Breast epithelium (tissue), 4 donors: Measurements from ENCODE around the gene MBD3L4. TPM values are rescaled to one million over a fixed set of nuclear protein-coding genes. Genes with fewer than 3 reads are reported as not detected.

Experiments used
- DNase-seq, 2 donors: peaks; one replicate each; pipeline ENCODE4 v3.0.0-alpha.2; 2019; ENCODE audit warnings: low spot score in 2 of 2
- H3K27ac ChIP-seq, 2 donors: fragments of 200-600 bp; sonication (generic) in 1 of 2; one replicate each; pipeline ENCODE4 v1.5.1; 2016 to 2019; ENCODE audit warnings: mild to moderate bottlenecking in 1 of 2
- H3K27me3 ChIP-seq, 2 donors: fragments of 200-600 bp; sonication (generic) in 1 of 2; one replicate each; pipeline versions ENCODE4 v1.5.1 to v1.6.0; 2017 to 2019; ENCODE audit warnings: control low read depth in 1 of 2, mild to moderate bottlenecking in 1 of 2
- H3K36me3 ChIP-seq: fragments of 200-600 bp; one replicate; pipeline ENCODE4 v1.5.1; 2019
- H3K4me1 ChIP-seq, 2 donors: fragments of 200-600 bp; sonication (generic); one replicate each; pipeline ENCODE4 v1.5.1; 2016 to 2019; ENCODE audit warnings: control low read depth in 1 of 2
- H3K4me3 ChIP-seq, 3 donors: fragments of 200-600 bp; sonication (generic); 1 replicate in 2 of 3; 2 replicates in 1 of 3; pipeline ENCODE4 v1.5.1; 2016 to 2019; ENCODE audit warnings: mild to moderate bottlenecking in 3 of 3, moderate library complexity in 2 of 3
- H3K9me3 ChIP-seq, 2 donors: fragments of 200-600 bp; sonication (generic) in 1 of 2; one replicate each; pipeline ENCODE4 v1.5.1; 2016 to 2019; ENCODE audit warnings: control low read depth in 1 of 2
- POLR2A ChIP-seq: fragments of 450-650 bp; IDR thresholded peaks from one replicate; pipeline ENCODE4 v1.6.1; 2016; ENCODE audit warnings: antibody characterized with exemption, mild to moderate bottlenecking, moderate library complexity
- POLR2AphosphoS5 ChIP-seq, 3 donors: sonication (generic); formaldehyde crosslinking; IDR thresholded peaks; one replicate each; pipeline ENCODE4 v1.6.1; 2017; ENCODE audit warnings: antibody characterized with exemption in 3 of 3
- intact Hi-C: fragments of 100-400 bp; cut with DNase I; formaldehyde crosslinking; loops from one replicate; pipeline ENCODE4 v1.15.1; 2023; ENCODE audit warnings: low total_unique reads
- total RNA-seq, 3 donors: library from RNA; depleted of rRNA; stranded (reverse); fragments of >200 nt; gene quantifications; one replicate each; pipeline ENCODE4 v1.1.0, GENCODE V29; 2016
- TF ChIP-seq, protein P1 (sequence below), 3 donors: fragments of 450-650 bp; IDR thresholded peaks; one replicate each; pipeline ENCODE4 v1.5.1; 2016 to 2017; ENCODE audit warnings: antibody characterized with exemption in 3 of 3, mild to moderate bottlenecking in 3 of 3, moderate library complexity in 3 of 3

The MBD3L4 gene
- total RNA-seq, 3 donors from 2014 or later: not detected

DNA sequence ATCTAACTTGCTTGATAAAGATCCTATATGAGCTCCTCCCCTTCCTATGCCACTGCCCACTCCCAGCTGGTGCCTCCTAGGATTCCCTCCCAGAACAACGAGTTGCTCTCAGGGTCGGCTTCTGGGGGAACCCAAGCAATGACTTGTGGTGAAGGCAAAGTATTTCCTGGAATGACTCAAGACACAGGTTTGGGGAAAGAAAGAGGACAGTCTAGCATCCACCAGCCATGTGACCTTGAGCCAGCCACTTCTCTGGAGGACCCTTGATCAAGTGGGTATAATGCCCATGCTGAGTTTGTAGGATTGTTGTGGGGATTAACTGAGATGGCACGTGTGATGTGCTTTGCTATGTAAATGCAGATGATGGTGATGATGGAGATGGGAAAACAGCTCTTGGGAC lies 51.7 kb downstream of the MBD3L4 start:
- H3K27me3 ChIP-seq: no peaks in the 10 kb centered on the region
- no peak overlapping the region for H3K27ac ChIP-seq
- intact Hi-C loops: no loop called here
- peaks cover 18 to 20% of the 10 kb centered on the region in 2 donors for H3K9me3 ChIP-seq
- no peak overlapping the region for H3K4me3 ChIP-seq
- TF ChIP-seq, protein P1, sequence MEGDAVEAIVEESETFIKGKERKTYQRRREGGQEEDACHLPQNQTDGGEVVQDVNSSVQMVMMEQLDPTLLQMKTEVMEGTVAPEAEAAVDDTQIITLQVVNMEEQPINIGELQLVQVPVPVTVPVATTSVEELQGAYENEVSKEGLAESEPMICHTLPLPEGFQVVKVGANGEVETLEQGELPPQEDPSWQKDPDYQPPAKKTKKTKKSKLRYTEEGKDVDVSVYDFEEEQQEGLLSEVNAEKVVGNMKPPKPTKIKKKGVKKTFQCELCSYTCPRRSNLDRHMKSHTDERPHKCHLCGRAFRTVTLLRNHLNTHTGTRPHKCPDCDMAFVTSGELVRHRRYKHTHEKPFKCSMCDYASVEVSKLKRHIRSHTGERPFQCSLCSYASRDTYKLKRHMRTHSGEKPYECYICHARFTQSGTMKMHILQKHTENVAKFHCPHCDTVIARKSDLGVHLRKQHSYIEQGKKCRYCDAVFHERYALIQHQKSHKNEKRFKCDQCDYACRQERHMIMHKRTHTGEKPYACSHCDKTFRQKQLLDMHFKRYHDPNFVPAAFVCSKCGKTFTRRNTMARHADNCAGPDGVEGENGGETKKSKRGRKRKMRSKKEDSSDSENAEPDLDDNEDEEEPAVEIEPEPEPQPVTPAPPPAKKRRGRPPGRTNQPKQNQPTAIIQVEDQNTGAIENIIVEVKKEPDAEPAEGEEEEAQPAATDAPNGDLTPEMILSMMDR (IDR thresholded peaks at IDR 0.05): no peak
- TF ChIP-seq POLR2AphosphoS5 (IDR thresholded peaks at IDR 0.05): no peak
- H3K4me1 ChIP-seq: no peaks in the 10 kb centered on the region
- no peaks in the 10 kb centered on the region for H3K36me3 ChIP-seq
- no peak for DNase-seq

DNA sequence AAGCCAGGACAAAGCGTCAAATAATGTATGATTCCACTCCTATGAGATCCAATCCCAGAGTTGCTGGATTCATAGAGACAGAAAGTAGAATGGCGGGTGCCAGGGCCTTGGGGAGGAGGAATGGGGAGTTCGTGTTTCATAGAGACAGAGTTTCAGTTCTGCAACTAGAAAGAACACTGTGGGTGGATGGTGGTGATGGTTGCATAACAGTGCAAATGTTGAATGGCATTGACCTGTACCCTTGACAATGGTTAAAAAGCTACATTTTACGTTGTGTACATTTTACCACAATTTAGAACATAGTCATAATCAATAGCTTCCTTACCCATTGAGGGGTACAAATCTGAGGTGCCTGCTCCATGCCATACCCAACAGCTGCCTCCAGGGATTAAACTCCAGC lies 52.1 kb downstream of the MBD3L4 start:
- H3K4me1 ChIP-seq: no peaks in the 10 kb centered on the region
- DNase-seq: no peak
- no peaks in the 10 kb centered on the region for H3K27me3 ChIP-seq
- no peak overlapping the region for H3K4me3 ChIP-seq
- no peak overlapping the region for H3K27ac ChIP-seq
- intact Hi-C loops: no loop called here
- H3K36me3 ChIP-seq: no peaks in the 10 kb centered on the region
- H3K9me3 ChIP-seq: peaks cover 20 to 22% of the 10 kb centered on the region in 2 donors
- no peak for TF ChIP-seq POLR2AphosphoS5 (IDR thresholded peaks at IDR 0.05)
- TF ChIP-seq, protein P1 (IDR thresholded peaks at IDR 0.05): no peak
- TF ChIP-seq POLR2A: no peak

Other genes starting within 250 kb of the MBD3L4 start
- gene ADGRE1, start 152.6 kb downstream of the MBD3L4 start, total RNA-seq: under 1 TPM in 2 of 3 donors, not detected in 1; 0.33 to 0.44 TPM
- gene MBD3L2B, start 18.7 kb downstream of the MBD3L4 start, total RNA-seq: not detected
- gene MBD3L5, start 9.6 kb downstream of the MBD3L4 start, total RNA-seq: not detected
- not detected for gene MBD3L2, start 9.1 kb upstream of the MBD3L4 start, total RNA-seq
- gene MBD3L3, start 18.5 kb upstream of the MBD3L4 start, total RNA-seq: not detected
- 10 to 100 TPM in 2 of 3 donors, 1 to 10 TPM in 1; 7.2 to 18.3 (median 12.8) TPM for gene ZNF557, start 29.5 kb upstream of the MBD3L4 start, total RNA-seq